Measurements from ENCODE around the gene NLGN2. TPM values are rescaled to one million over a fixed set of nuclear protein-coding genes. Genes with fewer than 3 reads are reported as not detected.

Gene NLGN2
- total RNA-seq (2014; rRNA removed; shearing (Covaris generic)), result 9.7 and 10.0 TPM in 2 replicates

DNA sequence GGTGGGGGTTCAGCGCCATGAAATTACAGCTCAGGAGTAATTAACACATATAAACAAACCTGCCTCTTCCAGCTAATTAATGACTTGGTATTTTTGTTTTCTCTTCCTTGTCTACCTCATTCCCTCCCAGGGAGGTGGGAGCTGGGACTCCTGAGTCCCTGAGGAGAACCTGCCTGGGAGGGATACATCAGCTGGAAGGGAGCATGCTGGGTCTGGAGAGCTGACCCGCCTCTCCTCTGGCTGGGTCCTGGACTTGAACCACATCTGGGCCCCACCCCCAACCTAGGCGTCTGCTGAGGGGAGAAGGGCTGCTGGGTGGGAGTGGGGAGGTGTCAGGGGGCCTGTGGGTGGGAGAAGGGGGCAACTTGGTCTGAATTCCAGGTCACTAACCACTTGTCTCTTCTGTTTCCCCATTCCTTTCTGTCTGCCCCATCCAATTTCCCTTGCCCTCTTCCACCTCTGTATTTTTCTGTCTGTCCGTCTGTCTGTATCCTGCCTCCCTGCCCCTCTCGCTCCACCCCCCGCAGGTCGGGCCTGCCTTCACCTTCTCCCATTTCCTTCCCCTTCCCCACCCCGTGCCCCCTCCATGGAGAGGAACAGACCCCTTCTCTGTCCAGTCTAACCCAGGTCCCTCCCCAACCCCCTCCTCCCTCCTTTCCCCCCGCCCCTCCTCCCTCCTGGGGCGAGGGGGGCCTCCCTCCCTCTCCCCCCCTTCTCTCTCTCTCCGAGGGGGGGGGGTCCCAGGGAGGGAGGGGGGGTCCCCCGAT lies at the start of gene NLGN2:
TSS of gene NLGN2 (plus strand) at position 361 of the 767 bp plus-strand sequence. CDS start 411 bp downstream, outside the sequence.

DNA sequence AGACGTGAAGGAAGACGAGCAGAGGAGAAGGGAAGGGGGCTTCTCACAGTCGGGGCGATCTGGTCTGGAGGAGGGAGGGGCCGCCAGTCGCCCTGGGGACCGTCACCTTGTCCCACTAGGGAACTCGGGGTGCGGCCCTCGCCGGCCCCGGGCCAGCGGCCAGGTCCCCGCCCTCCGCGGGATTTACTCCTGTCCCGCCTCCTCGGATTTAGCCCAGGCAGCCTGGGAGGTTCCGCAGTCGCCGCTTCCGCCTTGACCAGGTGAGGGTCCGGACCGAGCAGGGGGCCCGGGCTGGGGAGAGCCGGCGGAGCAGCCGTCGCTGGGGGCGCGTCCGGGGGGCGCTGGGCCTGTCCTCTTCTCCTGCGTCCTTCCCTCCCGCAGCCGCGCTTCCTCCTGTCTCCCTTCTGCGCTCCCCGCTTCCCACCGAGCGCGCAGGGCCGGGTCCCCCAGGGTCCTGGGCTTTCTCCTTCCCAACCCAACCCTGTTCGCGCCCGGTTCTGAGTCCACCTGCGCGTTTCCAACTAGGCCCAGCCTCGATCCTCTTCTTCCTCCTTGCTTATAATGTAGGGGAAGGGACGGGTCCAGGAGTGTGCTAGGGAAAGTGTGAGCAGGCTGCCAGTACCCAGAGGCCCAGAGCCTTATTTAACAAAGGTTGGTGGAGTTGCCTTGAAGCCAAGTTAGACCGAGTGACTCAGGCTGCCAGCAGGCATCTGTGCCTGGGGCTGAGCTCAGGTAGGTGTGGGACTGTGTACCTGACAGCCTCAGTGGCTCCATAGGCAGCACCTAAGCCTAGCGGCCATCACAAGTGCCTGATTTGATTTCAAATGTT lies 26.6 kb upstream of the NLGN2 start, which contains the start of gene TNK1:
TSS of gene TNK1 (plus strand) at position 235 of the 829 bp plus-strand sequence. CDS start 1,838 bp downstream, outside the sequence.

DNA sequence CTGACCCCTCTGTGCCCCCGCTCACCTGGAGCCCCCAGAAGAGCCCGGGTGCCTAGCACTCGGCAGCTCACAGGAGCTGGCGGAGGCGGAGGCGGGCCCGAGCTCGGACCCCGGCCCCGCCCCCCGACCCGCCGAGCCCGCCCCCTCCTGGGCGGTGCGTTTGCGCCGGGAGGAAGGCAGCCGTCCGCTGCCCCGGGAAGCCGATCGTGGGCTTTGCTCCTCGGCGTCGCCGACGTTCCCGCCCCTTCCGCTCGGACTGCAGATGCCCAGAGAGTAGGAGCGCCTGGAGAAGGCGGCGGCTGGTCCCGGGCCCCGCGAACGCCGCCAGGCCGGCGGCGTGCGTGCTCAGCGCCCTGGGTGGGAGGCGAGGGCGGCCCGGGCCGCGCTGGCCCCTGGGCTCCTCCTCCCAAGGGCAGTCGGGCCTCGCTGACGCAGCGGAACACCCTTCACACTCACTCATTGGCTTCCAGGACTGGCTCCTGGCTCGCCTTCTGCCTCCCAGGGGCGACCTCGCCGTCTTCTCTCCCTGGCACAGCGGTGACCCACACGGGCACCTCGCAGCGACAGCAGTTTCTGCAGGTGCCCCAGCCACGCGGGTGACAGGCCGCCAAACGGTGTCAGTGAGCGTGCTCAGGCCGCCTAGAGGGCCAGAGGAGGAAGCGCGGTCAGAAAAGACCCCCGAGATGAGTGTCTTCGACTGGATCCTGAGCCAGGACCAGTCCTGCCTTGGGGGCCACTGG lies 13.0 kb upstream of the NLGN2 start, which contains the start of gene PLSCR3:
TSS of gene PLSCR3 (minus strand) at position 74 of the 740 bp plus-strand sequence. CDS start 415 bp downstream, outside the sequence.

DNA sequence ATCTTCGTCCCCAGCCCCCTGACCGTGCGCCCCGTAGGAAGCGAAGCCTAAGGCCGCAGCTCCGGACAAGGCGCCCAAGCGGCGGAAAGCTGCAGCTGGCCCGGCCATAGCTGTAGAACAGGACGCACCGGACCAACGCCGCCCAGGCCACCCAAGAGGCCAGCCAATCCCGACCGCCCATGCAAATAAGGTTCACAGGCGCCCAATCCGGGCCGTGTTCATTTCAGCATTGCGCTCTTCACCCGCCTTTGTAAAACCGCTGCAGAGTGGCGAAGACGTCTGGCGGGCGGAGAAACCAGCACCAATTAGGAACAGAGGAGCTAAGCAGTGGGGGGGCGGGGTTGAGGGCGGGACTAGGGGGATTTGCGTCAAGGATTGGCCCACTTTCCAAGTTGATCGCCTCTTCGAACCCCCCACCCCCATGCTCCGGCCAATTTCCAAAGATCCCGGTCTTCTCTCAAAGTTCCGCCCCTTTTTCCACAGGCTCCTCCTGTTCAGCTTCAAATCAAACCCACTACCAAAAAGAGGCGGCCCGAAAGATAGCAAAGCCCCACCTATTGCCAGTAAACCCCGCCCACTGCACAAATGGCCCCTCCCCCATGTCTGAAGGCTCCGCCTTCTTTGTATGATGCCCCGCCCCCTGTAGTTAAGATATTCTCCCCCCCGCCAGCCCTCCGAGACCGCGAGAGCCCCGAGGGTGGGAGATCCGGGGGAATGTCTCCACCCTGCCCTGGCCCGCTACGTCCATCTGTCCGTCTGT lies 3.5 kb upstream of the NLGN2 start, which contains the start of gene TMEM256:
TSS of gene TMEM256 (minus strand) at position 121 of the 760 bp plus-strand sequence. CDS start at position 108, 13 bp downstream.

DNA sequence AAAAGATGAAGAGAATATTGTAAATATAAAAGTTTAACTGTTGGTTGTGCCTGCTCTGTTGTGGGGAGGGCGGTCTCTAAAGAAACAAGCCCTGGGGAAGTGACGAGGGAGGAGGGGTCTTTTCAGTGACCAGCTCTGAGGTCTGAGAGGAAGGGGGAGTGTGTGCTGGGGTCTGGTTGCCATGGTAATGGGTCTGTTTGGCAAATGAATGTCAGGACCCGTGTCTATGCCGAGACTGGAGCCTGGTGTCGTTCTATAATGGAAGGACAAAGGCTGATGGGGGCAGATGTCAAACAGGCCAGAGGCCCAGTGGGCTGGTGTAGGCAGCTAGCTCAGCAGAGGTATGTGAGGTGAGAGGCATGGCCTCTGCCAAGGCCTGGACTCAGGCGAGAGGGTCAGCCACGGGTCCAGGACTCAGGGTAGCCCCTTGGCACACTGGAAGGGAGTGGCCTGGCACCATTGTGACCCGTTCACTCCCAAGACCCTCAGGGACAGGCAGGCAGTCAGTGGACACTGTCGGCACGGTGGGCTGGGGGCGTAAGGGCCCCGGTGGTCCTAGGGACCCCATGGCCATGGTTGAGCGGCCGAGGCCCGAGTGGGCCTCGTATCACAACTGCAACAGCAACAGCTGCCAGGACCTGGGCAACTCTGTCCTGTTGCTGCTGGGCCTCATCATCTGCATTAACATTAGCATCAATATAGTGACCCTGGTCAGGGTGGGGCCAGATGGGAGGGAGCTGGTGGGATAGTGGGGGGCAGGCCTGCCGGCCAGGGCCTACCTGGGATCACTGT lies 12.4 kb downstream of the NLGN2 start, which contains the start of gene SPEM1:
TSS of gene SPEM1 (plus strand) at position 506 of the 792 bp plus-strand sequence. CDS start at position 567, 61 bp downstream.

DNA sequence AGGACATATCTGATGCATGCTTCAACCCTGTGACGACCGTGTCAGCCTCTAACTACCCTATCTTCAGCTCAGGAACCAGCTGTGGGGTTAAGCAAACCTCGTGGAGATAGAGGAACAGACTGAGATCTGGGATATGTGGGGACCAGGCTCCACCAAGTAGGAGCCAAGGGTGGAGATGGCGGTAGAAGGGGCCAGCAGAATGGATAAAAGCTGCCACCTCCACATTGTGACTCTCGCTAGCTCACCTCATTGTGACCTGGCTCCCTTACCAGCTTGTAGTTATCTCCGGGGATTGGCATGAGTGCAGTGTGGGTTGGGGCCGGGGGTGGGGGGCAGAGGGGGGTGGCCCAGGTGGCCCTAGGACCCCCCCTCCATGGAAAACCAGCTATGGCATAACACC lies 17.7 kb downstream of the NLGN2 start, which contains the start of gene SPEM2:
TSS of gene SPEM2 (plus strand) at position 301 of the 400 bp plus-strand sequence. CDS start at position 374, 73 bp downstream.

DNA sequence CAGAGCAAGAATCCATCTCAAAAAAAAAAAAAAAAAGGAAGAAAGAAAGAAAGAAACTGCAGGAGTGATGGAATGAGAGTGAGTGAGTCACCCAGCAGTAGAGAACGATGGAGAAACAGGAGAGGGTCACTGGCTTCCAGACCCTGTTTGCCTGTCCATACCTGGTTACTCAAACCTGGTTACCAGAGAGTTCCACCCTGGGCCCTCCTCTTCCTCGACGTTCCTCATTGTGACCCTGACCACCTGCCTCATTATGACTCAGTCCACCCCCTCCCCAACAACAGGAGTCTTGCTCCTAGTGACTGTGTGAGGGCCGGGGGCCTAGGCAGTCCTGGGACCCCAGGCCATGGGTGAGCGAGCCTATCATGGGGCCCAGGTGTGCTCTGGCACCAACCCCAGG lies 20.9 kb downstream of the NLGN2 start, which contains the start of gene SPEM3:
TSS of gene SPEM3 (plus strand) at position 301 of the 400 bp plus-strand sequence. CDS start at position 347, 46 bp downstream.

DNA sequence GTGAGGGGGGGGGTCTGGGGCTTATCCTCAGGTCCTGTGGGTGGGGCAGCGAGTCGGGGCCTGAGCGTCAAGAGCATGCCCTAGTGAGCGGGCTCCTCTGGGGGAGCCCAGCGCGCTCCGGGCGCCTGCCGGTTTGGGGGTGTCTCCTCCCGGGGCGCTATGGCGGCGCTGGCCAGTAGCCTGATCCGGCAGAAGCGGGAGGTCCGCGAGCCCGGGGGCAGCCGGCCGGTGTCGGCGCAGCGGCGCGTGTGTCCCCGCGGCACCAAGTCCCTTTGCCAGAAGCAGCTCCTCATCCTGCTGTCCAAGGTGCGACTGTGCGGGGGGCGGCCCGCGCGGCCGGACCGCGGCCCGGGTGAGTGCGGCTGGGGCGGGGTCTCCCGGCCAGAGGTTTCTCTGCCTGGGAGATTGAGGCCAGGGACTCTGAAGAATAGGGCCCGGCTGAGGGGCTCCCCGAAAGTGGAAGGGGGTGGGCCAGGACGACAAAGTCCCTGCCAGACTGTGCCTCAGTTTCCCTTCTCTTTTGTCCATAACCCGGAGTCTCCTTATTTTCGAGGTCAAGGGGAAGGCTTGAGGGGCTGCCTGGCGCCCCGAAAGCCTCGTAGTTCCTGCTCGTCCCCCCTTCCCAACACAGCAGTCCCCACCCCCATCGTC lies 31.9 kb downstream of the NLGN2 start, which contains the start of gene FGF11:
TSS of gene FGF11 (plus strand) at position 51 of the 651 bp plus-strand sequence. CDS start at position 160, 109 bp downstream.

DNA sequence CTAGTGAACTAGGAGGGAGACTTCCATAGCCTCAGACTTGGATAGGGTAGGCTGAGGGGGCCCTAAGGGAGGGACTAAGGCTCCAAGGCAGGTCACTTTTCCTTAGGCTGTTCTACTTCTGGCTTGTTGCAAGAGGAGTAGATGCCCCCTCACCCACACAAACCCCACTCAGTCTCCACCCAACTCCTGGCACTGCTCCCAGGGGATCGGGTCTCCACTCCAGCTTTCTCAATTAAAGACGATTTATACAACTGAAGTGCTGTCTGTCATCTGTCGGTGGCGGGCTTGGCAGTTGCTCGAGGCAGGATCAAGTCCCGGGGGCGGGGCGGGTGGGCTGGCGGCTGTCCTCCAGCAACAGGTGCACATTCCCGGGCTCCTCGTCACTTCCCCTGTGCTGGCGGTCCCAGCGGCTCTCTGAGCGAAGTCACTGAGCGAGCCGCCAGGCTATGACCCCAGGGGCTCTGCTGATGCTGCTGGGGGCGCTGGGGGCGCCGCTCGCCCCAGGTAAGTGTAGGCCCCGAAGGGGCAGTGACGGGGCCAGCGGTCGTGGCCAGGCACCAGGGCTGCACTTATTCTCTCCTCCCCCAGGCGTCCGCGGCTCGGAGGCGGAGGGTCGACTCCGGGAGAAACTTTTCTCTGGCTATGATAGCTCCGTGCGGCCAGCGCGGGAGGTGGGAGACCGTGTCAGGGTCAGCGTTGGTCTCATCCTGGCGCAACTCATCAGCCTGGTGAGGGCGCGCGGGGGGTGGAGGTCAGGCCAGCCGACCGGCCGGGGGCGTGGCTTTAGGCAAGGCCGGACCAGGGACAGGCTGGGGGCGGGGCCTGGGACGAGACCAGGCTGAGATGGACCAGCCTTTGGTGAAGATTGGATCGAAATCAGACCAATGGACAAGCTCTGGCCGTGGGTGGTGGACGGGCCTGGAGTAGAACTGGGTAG lies 37.3 kb downstream of the NLGN2 start, which contains the start of gene CHRNB1:
TSS of gene CHRNB1 (plus strand) at position 380 of the 937 bp plus-strand sequence. CDS start at position 447, 67 bp downstream.

Other genes starting within 250 kb of the NLGN2 start
- gene ASGR1, start 228.5 kb upstream of the NLGN2 start, total RNA-seq (2014; rRNA removed; shearing (Covaris generic)), result 2.0 and 3.1 TPM in 2 replicates
- 18.1 and 25.8 TPM in 2 replicates for gene DLG4, start 188.0 kb upstream of the NLGN2 start, total RNA-seq (2014; rRNA removed; shearing (Covaris generic))
- 659 and 664 TPM in 2 replicates for gene ACADVL, start 187.9 kb upstream of the NLGN2 start, total RNA-seq (2014; rRNA removed; shearing (Covaris generic))
- 67.9 and 69.8 TPM in 2 replicates for gene DVL2, start 173.3 kb upstream of the NLGN2 start, total RNA-seq (2014; rRNA removed; shearing (Covaris generic))
- gene PHF23, start 168.4 kb upstream of the NLGN2 start, total RNA-seq (2014; rRNA removed; shearing (Covaris generic)), result 52.4 and 54.4 TPM in 2 replicates
- 147 and 165 TPM in 2 replicates for gene GABARAP, start 165.4 kb upstream of the NLGN2 start, total RNA-seq (2014; rRNA removed; shearing (Covaris generic))
- 53.1 and 75.3 TPM in 2 replicates for gene CTDNEP1, start 156.1 kb upstream of the NLGN2 start, total RNA-seq (2014; rRNA removed; shearing (Covaris generic))
- gene ELP5, start 155.6 kb upstream of the NLGN2 start, total RNA-seq (2014; rRNA removed; shearing (Covaris generic)), result 69.7 and 99.4 TPM in 2 replicates
- gene CLDN7, start 145.4 kb upstream of the NLGN2 start, total RNA-seq (2014; rRNA removed; shearing (Covaris generic)), result 0.49 and 0.50 TPM in 2 replicates
- 0.05 TPM in 1 of 2 replicates, not detected in the other for gene SLC2A4, start 126.1 kb upstream of the NLGN2 start, total RNA-seq (2014; rRNA removed; shearing (Covaris generic))
- gene YBX2, start 113.2 kb upstream of the NLGN2 start, total RNA-seq (2014; rRNA removed; shearing (Covaris generic)), result not detected in 2 replicates
- gene EIF5A, start 100.2 kb upstream of the NLGN2 start, total RNA-seq (2014; rRNA removed; shearing (Covaris generic)), result 1,009 and 1,089 TPM in 2 replicates
- 97.9 and 100 TPM in 2 replicates for gene GPS2, start 92.5 kb upstream of the NLGN2 start, total RNA-seq (2014; rRNA removed; shearing (Covaris generic))
- gene NEURL4, start 78.5 kb upstream of the NLGN2 start, total RNA-seq (2014; rRNA removed; shearing (Covaris generic)), result 14.2 and 17.0 TPM in 2 replicates
- gene ACAP1, start 71.3 kb upstream of the NLGN2 start, total RNA-seq (2014; rRNA removed; shearing (Covaris generic)), result 2.5 and 5.1 TPM in 2 replicates
- 5.3 and 7.2 TPM in 2 replicates for gene KCTD11, start 55.7 kb upstream of the NLGN2 start, total RNA-seq (2014; rRNA removed; shearing (Covaris generic))
- not detected in 2 replicates for gene TMEM95, start 52.7 kb upstream of the NLGN2 start, total RNA-seq (2014; rRNA removed; shearing (Covaris generic))
- 1.0 and 2.4 TPM in 2 replicates for gene TNK1, start 26.8 kb upstream of the NLGN2 start, total RNA-seq (2014; rRNA removed; shearing (Covaris generic))
- 32.1 and 34.0 TPM in 2 replicates for gene PLSCR3, start 13.3 kb upstream of the NLGN2 start, total RNA-seq (2014; rRNA removed; shearing (Covaris generic))
- gene TMEM256, start 3.7 kb upstream of the NLGN2 start, total RNA-seq (2014; rRNA removed; shearing (Covaris generic)), result 111 and 127 TPM in 2 replicates
- not detected in 2 replicates for gene SPEM1, start 12.5 kb downstream of the NLGN2 start, total RNA-seq (2014; rRNA removed; shearing (Covaris generic))
- gene SPEM2, start 17.8 kb downstream of the NLGN2 start, total RNA-seq (2014; rRNA removed; shearing (Covaris generic)), result not detected in 2 replicates
- gene SPEM3, start 21.0 kb downstream of the NLGN2 start, total RNA-seq (2014; rRNA removed; shearing (Covaris generic)), result not detected in 2 replicates
- 4.0 and 7.8 TPM in 2 replicates for gene TMEM102, start 27.6 kb downstream of the NLGN2 start, total RNA-seq (2014; rRNA removed; shearing (Covaris generic))
- 0.38 and 0.98 TPM in 2 replicates for gene FGF11, start 31.7 kb downstream of the NLGN2 start, total RNA-seq (2014; rRNA removed; shearing (Covaris generic))
- gene CHRNB1, start 37.2 kb downstream of the NLGN2 start, total RNA-seq (2014; rRNA removed; shearing (Covaris generic)), result 6.1 and 6.9 TPM in 2 replicates
- gene ZBTB4, start 71.8 kb downstream of the NLGN2 start, total RNA-seq (2014; rRNA removed; shearing (Covaris generic)), result 12.8 and 13.5 TPM in 2 replicates
- not detected in 2 replicates for gene SLC35G6, start 73.6 kb downstream of the NLGN2 start, total RNA-seq (2014; rRNA removed; shearing (Covaris generic))
- 53.6 and 115 TPM in 2 replicates for gene POLR2A, start 76.5 kb downstream of the NLGN2 start, total RNA-seq (2014; rRNA removed; shearing (Covaris generic))
- 0.45 and 0.66 TPM in 2 replicates for gene TNFSF12, start 141.2 kb downstream of the NLGN2 start, total RNA-seq (2014; rRNA removed; shearing (Covaris generic))
- gene TNFSF13, start 150.9 kb downstream of the NLGN2 start, total RNA-seq (2014; rRNA removed; shearing (Covaris generic)), result 0.90 and 1.5 TPM in 2 replicates
- 96.6 and 98.8 TPM in 2 replicates for gene SENP3, start 154.1 kb downstream of the NLGN2 start, total RNA-seq (2014; rRNA removed; shearing (Covaris generic))
- 29.1 and 38.4 TPM in 2 replicates for gene CD68, start 171.8 kb downstream of the NLGN2 start, total RNA-seq (2014; rRNA removed; shearing (Covaris generic))
- gene MPDU1, start 176.0 kb downstream of the NLGN2 start, total RNA-seq (2014; rRNA removed; shearing (Covaris generic)), result 88.3 and 111 TPM in 2 replicates
- gene SOX15, start 182.2 kb downstream of the NLGN2 start, total RNA-seq (2014; rRNA removed; shearing (Covaris generic)), result 0.60 TPM in 1 of 2 replicates, not detected in the other
- gene FXR2, start 207.1 kb downstream of the NLGN2 start, total RNA-seq (2014; rRNA removed; shearing (Covaris generic)), result 78.4 and 79.8 TPM in 2 replicates
- 36.6 and 36.9 TPM in 2 replicates for gene SAT2, start 220.0 kb downstream of the NLGN2 start, total RNA-seq (2014; rRNA removed; shearing (Covaris generic))
- gene SHBG, start 222.3 kb downstream of the NLGN2 start, total RNA-seq (2014; rRNA removed; shearing (Covaris generic)), result not detected in 2 replicates
- 0.03 and 0.08 TPM in 2 replicates for gene ATP1B2, start 243.1 kb downstream of the NLGN2 start, total RNA-seq (2014; rRNA removed; shearing (Covaris generic))